CD4-positive, alpha-beta T cell (primary cell): ENCODE data around the gene ZFP57. TPM values are rescaled to one million over a fixed set of nuclear protein-coding genes. Genes with fewer than 3 reads are reported as not detected.
A peak's percentile ranks its signal among the peaks of the same experiment; 100 is the strongest.

ENCODE experiments used
- ATAC-seq: fragments of 200-7000 bp; cut with Tn5 transposase; one replicate; pipeline ENCODE4 v1.10.0; 2022; ENCODE audit warnings: mild to moderate bottlenecking; ENCODE audit not compliant: poor library complexity
- CTCF ChIA-PET: fragments of 350-600 bp; sonication (Branson Sonifier 250); formaldehyde crosslinking; loops from one replicate; lab custom pipeline; 2021; ENCODE audit warnings: antibody characterized with exemption, inconsistent platforms; lab: Charles Lee
- POLR2A ChIA-PET: fragments of 350-600 bp; sonication (Branson Sonifier 250); formaldehyde crosslinking; loops from one replicate; lab custom pipeline; 2021; ENCODE audit warnings: antibody characterized with exemption, inconsistent platforms; lab: Charles Lee
- DNase-seq, 14 experiments: peaks; one replicate each; pipeline ENCODE4 v3.0.0-alpha.2; 2013 to 2020; ENCODE audit warnings: mixed read lengths in 2 of 14
- H3K27ac ChIP-seq, 2 donors: one replicate each; pipeline versions ENCODE4 v1.5.1 to v1.7.0; 2013; ENCODE audit warnings: low read length in 2 of 2, low read depth in 1 of 2, mild to moderate bottlenecking in 1 of 2
- H3K27me3 ChIP-seq, 2 experiments: 1 replicate in 1 of 2; 2 replicates in 1 of 2; pipeline versions ENCODE4 v1.6.1 to v1.7.0; 2013; ENCODE audit warnings: low read length in 2 of 2, control low read depth in 1 of 2, mild to moderate bottlenecking in 1 of 2, moderate library complexity in 1 of 2; ENCODE audit not compliant: insufficient read depth in 2 of 2, control insufficient read depth in 1 of 2
- H3K36me3 ChIP-seq: one replicate; pipeline ENCODE4 v1.6.1; 2013; ENCODE audit warnings: low read length, control low read depth; ENCODE audit not compliant: insufficient read depth
- H3K4me1 ChIP-seq: one replicate; pipeline ENCODE4 v1.6.1; 2013; ENCODE audit warnings: low read length, control low read depth; ENCODE audit not compliant: insufficient read depth
- H3K4me3 ChIP-seq: one replicate; pipeline ENCODE4 v1.5.1; 2013; ENCODE audit warnings: mild to moderate bottlenecking, low read length, moderate library complexity
- H3K9me3 ChIP-seq, 2 experiments: 1 replicate in 1 of 2; 2 replicates in 1 of 2; pipeline versions ENCODE4 v1.6.1 to v1.7.0; 2013; ENCODE audit warnings: low read length in 2 of 2, mild to moderate bottlenecking in 2 of 2, control low read depth in 1 of 2, moderate library complexity in 1 of 2; ENCODE audit not compliant: control insufficient read depth in 1 of 2, insufficient read depth in 1 of 2
- H3K27ac Mint-ChIP-seq: one replicate; pipeline ENCODE4 v1.8.0; 2020; ENCODE audit warnings: mixed read lengths
- H3K27me3 Mint-ChIP-seq: one replicate; pipeline ENCODE4 v1.8.0; 2021; ENCODE audit warnings: mixed read lengths
- H3K36me3 Mint-ChIP-seq: one replicate; pipeline ENCODE4 v1.8.0; 2021; ENCODE audit warnings: low read depth, mixed read lengths
- H3K4me1 Mint-ChIP-seq: one replicate; pipeline ENCODE4 v1.8.0; 2021; ENCODE audit warnings: low read depth, mixed read lengths
- H3K4me3 Mint-ChIP-seq: one replicate; pipeline ENCODE4 v1.8.0; 2020; ENCODE audit warnings: mild to moderate bottlenecking, mixed read lengths
- H3K9me3 Mint-ChIP-seq: one replicate; pipeline ENCODE4 v1.8.0; 2020; ENCODE audit warnings: mixed read lengths
- intact Hi-C, 2 experiments: fragments of 100-400 bp; cut with DNase I in 1 of 2; cut with micrococcal nuclease in 1 of 2; formaldehyde crosslinking; loops; one replicate each; pipeline versions ENCODE4 v1.15.1 to v1.9.0; 2023 to 2025; cut with DNase I, micrococcal nuclease
- total RNA-seq, 174 experiments: library from RNA in 2 of 174; stranded (reverse) in 2 of 174; gene quantifications; one replicate each; pipeline ENCODE4 v1.2.3 and lab custom pipeline; 2021 to 2026
- TF ChIP-seq, protein P1 (sequence below): fragments of 200-600 bp; IDR thresholded peaks from one replicate; pipeline ENCODE4 v1.8.0; 2022; ENCODE audit warnings: antibody characterized with exemption, mild to moderate bottlenecking

The ZFP57 gene
- total RNA-seq, 2 experiments from 2014 or later = not detected

DNA sequence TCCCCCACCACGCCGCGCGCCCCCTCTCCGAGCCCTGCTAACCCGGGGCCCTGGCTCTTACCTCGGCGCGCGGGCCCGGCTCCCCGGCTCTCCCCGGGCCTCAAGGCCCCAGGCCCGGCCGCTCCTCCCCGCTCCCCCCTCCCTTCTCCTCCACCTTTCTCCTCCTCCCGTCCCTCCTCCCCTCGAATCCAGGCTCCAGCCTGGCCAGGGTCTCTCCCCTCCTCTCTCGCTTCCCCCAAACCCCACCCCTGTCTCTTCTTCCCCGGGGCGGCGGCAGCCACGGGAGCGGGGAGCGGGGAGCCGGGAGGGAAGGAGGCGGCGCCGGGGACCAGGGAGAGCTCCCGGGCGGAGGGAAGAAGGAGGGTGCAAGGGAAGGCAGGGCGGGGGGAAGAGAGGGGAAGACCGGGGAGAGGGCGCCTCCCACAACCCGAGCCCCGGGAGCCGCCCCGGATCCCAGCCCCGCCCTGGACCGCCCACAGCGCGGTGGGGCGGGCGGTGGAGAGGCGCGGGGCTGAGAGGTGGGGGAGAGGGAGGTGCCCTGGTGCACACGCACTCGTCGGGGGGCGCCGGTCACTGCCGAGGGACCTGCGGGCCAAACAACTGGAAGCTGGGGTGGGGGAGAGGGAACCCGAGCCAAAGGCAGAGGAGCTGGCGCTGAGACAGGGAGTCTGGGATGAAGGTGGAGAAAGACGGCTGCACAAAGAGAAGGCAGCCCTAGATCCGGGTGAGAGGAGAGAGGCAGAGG, 48.0 kb downstream of the ZFP57 start, which contains the start of gene GABBR1:
GABBR1 (minus strand) TSS at position 395 of the 745 bp plus-strand sequence. CDS start 798 bp downstream, outside the sequence.
- intact Hi-C loops = loop anchor here in 1 of 2 experiments (1.0 kb wide), 1 partner anchor 15 kb away; no protein-coding TSS in a partner anchor
- Mint-ChIP-seq H3K9me3 (no peaks in the 10 kb centered on the region), H3K4me1 (peaks cover 55% of the 10 kb centered on the region), H3K4me3 (peak within 1 kb of the TSS; percentile 90), H3K27ac (peak within 1 kb of the TSS; percentile 68), H3K27me3 (no peaks in the 10 kb centered on the region), H3K36me3 (peaks cover 5% of the 10 kb centered on the region)
- H3K27me3 ChIP-seq = no peaks in the 10 kb centered on the region
- ChIA-PET CTCF (interaction anchor here (1.6 to 2.2 kb wide), 3 partner anchors 15 to 21 kb away, joined by 3 to 16 read pairs (median 12); no protein-coding TSS in a partner anchor), POLR2A (interaction anchor here (1.3 to 3.4 kb wide), 5 partner anchors 9 to 76 kb away, joined by 4 to 33 read pairs (median 8); no protein-coding TSS in a partner anchor)
- DNase-seq = peak; percentile 48 to 87 (median 70)
- no peaks in the 10 kb centered on the region for H3K36me3 ChIP-seq
- H3K9me3 ChIP-seq = no peaks in the 10 kb centered on the region
- peaks cover 38% of the 10 kb centered on the region for H3K4me1 ChIP-seq
- H3K4me3 ChIP-seq = peak within 1 kb of the TSS; percentile 74
- H3K27ac ChIP-seq = peak within 1 kb of the TSS in 1 of 2 donors; percentile 56
- TF ChIP-seq, protein P1, sequence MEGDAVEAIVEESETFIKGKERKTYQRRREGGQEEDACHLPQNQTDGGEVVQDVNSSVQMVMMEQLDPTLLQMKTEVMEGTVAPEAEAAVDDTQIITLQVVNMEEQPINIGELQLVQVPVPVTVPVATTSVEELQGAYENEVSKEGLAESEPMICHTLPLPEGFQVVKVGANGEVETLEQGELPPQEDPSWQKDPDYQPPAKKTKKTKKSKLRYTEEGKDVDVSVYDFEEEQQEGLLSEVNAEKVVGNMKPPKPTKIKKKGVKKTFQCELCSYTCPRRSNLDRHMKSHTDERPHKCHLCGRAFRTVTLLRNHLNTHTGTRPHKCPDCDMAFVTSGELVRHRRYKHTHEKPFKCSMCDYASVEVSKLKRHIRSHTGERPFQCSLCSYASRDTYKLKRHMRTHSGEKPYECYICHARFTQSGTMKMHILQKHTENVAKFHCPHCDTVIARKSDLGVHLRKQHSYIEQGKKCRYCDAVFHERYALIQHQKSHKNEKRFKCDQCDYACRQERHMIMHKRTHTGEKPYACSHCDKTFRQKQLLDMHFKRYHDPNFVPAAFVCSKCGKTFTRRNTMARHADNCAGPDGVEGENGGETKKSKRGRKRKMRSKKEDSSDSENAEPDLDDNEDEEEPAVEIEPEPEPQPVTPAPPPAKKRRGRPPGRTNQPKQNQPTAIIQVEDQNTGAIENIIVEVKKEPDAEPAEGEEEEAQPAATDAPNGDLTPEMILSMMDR = no peak
- peak; percentile 77 for ATAC-seq

DNA sequence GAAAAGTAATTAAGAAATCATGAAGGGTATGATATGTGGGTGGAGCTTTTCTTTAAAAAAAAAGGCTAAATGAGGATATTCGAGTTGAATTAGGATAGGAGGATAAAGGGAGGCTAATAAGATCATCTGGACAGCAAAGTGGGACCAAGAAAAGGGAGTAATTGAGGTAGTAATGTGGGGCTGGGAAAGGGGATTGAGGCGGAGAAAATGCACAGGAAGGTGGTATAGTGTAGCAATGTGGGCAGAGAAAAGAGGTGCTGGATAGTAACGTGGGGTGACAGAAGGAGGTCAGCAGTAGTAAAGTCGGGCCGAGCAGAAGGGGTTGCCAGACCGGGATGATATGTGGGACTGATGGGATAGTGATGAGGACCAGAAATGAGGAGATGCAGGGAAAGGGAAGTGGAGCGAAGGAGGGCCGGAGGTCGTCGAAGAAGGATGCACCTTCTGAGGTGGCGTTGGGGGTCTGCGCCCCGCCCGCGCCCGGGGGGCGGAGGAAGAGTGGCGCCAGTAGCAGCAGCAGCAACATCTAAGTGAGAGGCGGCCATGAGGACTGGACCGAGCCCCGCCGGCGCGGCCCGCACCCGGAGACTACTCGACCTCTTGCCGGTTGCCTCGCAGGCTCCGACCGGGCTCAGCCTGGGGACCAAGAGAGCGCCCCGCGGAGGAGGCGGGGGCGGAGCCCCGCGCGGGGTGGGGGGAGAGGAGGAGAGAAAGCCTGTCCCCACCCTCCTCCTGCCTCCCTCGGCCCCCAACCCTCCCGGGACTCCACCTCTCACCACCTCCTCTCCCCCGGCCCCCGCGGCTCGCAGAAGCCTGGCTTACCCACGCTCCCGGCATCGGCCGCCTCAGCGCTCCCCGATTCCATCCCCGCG, 48.9 kb downstream of the ZFP57 start:
- Mint-ChIP-seq H3K27me3 (no peaks in the 10 kb centered on the region), H3K9me3 (no peaks in the 10 kb centered on the region), H3K4me1 (peaks cover 55% of the 10 kb centered on the region), H3K27ac (peak overlapping the region; percentile 40), H3K36me3 (peaks cover 5% of the 10 kb centered on the region), H3K4me3 (peak overlapping the region; percentile 90)
- Histone ChIP-seq H3K9me3 (no peaks in the 10 kb centered on the region), H3K27me3 (no peaks in the 10 kb centered on the region), H3K4me1 (peaks cover 45% of the 10 kb centered on the region), H3K4me3 (peak overlapping the region; percentile 74), H3K27ac (no peak overlapping the region), H3K36me3 (no peaks in the 10 kb centered on the region)
- ATAC-seq (peak; percentile 50), DNase-seq (peak; percentile 25 to 84 (median 63))
- POLR2A ChIA-PET = interaction anchor here (1.2 to 3.4 kb wide), 4 partner anchors 10 to 22 kb away, joined by 3 to 33 read pairs (median 9); no protein-coding TSS in a partner anchor
- TF ChIP-seq, protein P1 = no peak
- CTCF ChIA-PET = interaction anchor here (1.7 to 2.5 kb wide), 3 partner anchors 18 to 21 kb away, joined by 7 to 16 read pairs (median 12); no protein-coding TSS in a partner anchor
- intact Hi-C loops = no loop called here
